GM12878 (cell line): ENCODE results near the gene PLS1. TPM values are rescaled to one million over a fixed set of nuclear protein-coding genes. Genes with fewer than 3 reads are reported as not detected.

ENCODE experiments used
- ATAC-seq: fragments of 200-7000 bp; cut with Tn5 transposase; 3 replicates; pipeline ENCODE4 v1.9.1; 2020; ENCODE audit warnings: mild to moderate bottlenecking, moderate library complexity
- BruUV-seq: library from RNA; stranded (reverse); fragments of 400-500 nt; replicated peaks from 2 replicates; lab custom pipeline; 2021; lab: Mats Ljungman, UMichigan
- CTCF ChIA-PET: fragments of 300-600 bp; sonication (Branson Sonifier 250); formaldehyde crosslinking; extraction: SDS; loops from one replicate; lab custom pipeline; 2021; ENCODE audit warnings: inconsistent platforms; lab: Yijun Ruan, JAX
- POLR2A ChIA-PET: fragments of 350-600 bp; formaldehyde crosslinking; extraction: SDS; loops from one replicate; lab custom pipeline; 2021; ENCODE audit warnings: inconsistent platforms; lab: Charles Lee
- RAD21 ChIA-PET: fragments of 300-600 bp; sonication (Branson Sonifier 250); formaldehyde crosslinking; loops from one replicate; lab custom pipeline; 2023; ENCODE audit warnings: antibody characterized with exemption; ENCODE audit not compliant: unreplicated experiment; lab: Charles Lee
- SMC1A ChIA-PET: fragments of 300-600 bp; sonication (Branson Sonifier 250); formaldehyde crosslinking; loops from one replicate; lab custom pipeline; 2023; ENCODE audit not compliant: unreplicated experiment, uncharacterized antibody; lab: Charles Lee
- DNase-seq: peaks from one replicate; pipeline ENCODE4 v3.0.0-alpha.2; 2011; ENCODE audit warnings: low read depth, low spot score
- FAIRE-seq: peaks from 3 replicates; lab custom pipeline; 2011; peaks lifted over from hg19 to GRCh38; lab: Jason Lieb, UNC
- H2AFZ ChIP-seq: 2 replicates; pipeline ENCODE4 v1.6.0; 2011; ENCODE audit warnings: low read depth, low read length, control low read depth; ENCODE audit not compliant: control insufficient read depth
- H3K27ac ChIP-seq: 2 replicates; pipeline ENCODE4 v1.5.1; 2011; ENCODE audit warnings: control low read depth; ENCODE audit not compliant: control insufficient read depth, insufficient read depth
- H3K27me3 ChIP-seq, 2 experiments: replicated peaks in 1 of 2; 2 replicates each; pipeline versions ENCODE4 v1.6.0 to v1.6.1; 2011; ENCODE audit warnings: low read length in 1 of 2; ENCODE audit not compliant: control insufficient read depth in 2 of 2, insufficient read depth in 2 of 2
- H3K36me3 ChIP-seq, 2 experiments: 2 replicates each; pipeline ENCODE4 v1.5.1; 2011; ENCODE audit warnings: low read length in 1 of 2; ENCODE audit not compliant: control insufficient read depth in 2 of 2, insufficient read depth in 2 of 2
- H3K4me1 ChIP-seq: 2 replicates; pipeline ENCODE4 v1.6.1; 2011; ENCODE audit warnings: mild to moderate bottlenecking, low read length, moderate library complexity, mixed read lengths; ENCODE audit not compliant: control insufficient read depth, insufficient read depth
- H3K4me2 ChIP-seq: 2 replicates; pipeline ENCODE4 v1.6.0; 2011; ENCODE audit warnings: control low read depth; ENCODE audit not compliant: control insufficient read depth, insufficient read depth
- H3K4me3 ChIP-seq: fragments of 200-600 bp; sonication (generic); 2 replicates; pipeline ENCODE4 v1.5.1; 2016
- H3K79me2 ChIP-seq: 2 replicates; pipeline ENCODE4 v1.6.0; 2011; ENCODE audit warnings: low read length; ENCODE audit not compliant: control insufficient read depth, insufficient read depth
- H3K9ac ChIP-seq: 2 replicates; pipeline ENCODE4 v1.8.0; 2011; ENCODE audit warnings: low read length, control low read depth, mixed read lengths; ENCODE audit not compliant: control insufficient read depth, insufficient read depth
- H3K9me3 ChIP-seq: replicated peaks from 3 replicates; pipeline ENCODE4 v1.5.1; 2011; ENCODE audit warnings: mild to moderate bottlenecking, low read length; ENCODE audit not compliant: control insufficient read depth, insufficient read depth
- H4K20me1 ChIP-seq: 2 replicates; pipeline ENCODE4 v1.6.0; 2011; ENCODE audit not compliant: control insufficient read depth, insufficient read depth
- BCL11A ChIP-seq: IDR thresholded peaks from 2 replicates; pipeline ENCODE4 v1.6.1; 2011; ENCODE audit warnings: low read depth, low read length
- BRCA1 ChIP-seq: IDR thresholded peaks from 2 replicates; pipeline ENCODE4 v1.6.1; 2011; ENCODE audit warnings: low read depth, low read length, improper control_type of control experiment
- CBX5 ChIP-seq: sonication (generic); IDR thresholded peaks from 2 replicates; pipeline ENCODE4 v1.6.1; 2016; ENCODE audit warnings: low read depth, moderate library complexity, mild to moderate bottlenecking, inconsistent platforms
- CREB1 ChIP-seq: IDR thresholded peaks from 2 replicates; pipeline ENCODE4 v1.6.1; 2012; ENCODE audit warnings: low read depth, mild to moderate bottlenecking, inconsistent platforms
- EZH2 ChIP-seq: IDR thresholded peaks from 2 replicates; pipeline ENCODE4 v1.6.1; 2012; ENCODE audit warnings: low read depth, mild to moderate bottlenecking, control low read depth, inconsistent platforms, low read length, borderline replicate concordance; ENCODE audit not compliant: control insufficient read depth
- FOS ChIP-seq: IDR thresholded peaks from 3 replicates; pipeline ENCODE4 v1.6.1; 2011; ENCODE audit warnings: borderline replicate concordance; ENCODE audit not compliant: insufficient read length; ENCODE audit errors: extremely low read depth
- MXI1 ChIP-seq: fragments of 150-350 bp; IDR thresholded peaks from 2 replicates; pipeline ENCODE4 v1.6.1; 2011; ENCODE audit warnings: low read depth, mild to moderate bottlenecking, inconsistent platforms, low read length, improper control_type of control experiment
- PML ChIP-seq: IDR thresholded peaks from 2 replicates; pipeline ENCODE4 v1.6.1; 2012; ENCODE audit warnings: low read length, inconsistent platforms
- POU2F2 ChIP-seq: IDR thresholded peaks from 3 replicates; pipeline ENCODE4 v1.6.1; 2011; ENCODE audit warnings: low read depth, mild to moderate bottlenecking, low read length, borderline replicate concordance
- RCOR1 ChIP-seq: conservative IDR thresholded peaks from 2 replicates; pipeline ENCODE4 v1.6.1; 2012; ENCODE audit warnings: low read depth, low read length, improper control_type of control experiment
- SIN3A ChIP-seq: IDR thresholded peaks from 2 replicates; pipeline ENCODE4 v1.6.1; 2012; ENCODE audit warnings: low read depth, low read length, improper control_type of control experiment
- SMAD1 ChIP-seq: fragments of 450-650 bp; IDR thresholded peaks from 2 replicates; pipeline ENCODE4 v1.6.1; 2018; ENCODE audit warnings: mild to moderate bottlenecking, low read depth; ENCODE audit not compliant: partially characterized antibody
- SPI1 ChIP-seq: IDR thresholded peaks from 2 replicates; pipeline ENCODE4 v1.6.1; 2011; ENCODE audit warnings: low read depth, mild to moderate bottlenecking, low read length, moderate library complexity, borderline replicate concordance; ENCODE audit not compliant: insufficient read depth
- SREBF1 ChIP-seq: IDR thresholded peaks from 2 replicates; pipeline ENCODE4 v1.6.1; 2012; ENCODE audit warnings: mild to moderate bottlenecking, low read length
- ZNF24 ChIP-seq: fragments of 450-650 bp; IDR thresholded peaks from 2 replicates; pipeline ENCODE4 v1.6.1; 2017; ENCODE audit warnings: antibody characterized with exemption, mild to moderate bottlenecking
- ZNF622 ChIP-seq: fragments of 450-650 bp; IDR thresholded peaks from 2 replicates; pipeline ENCODE4 v1.6.1; 2017; ENCODE audit warnings: mild to moderate bottlenecking, inconsistent platforms
- WGBS: methylation state at CpG from one replicate; pipeline ENCODE4 v1.1.6; 2016; ENCODE audit warnings: low lambda C conversion rate; ENCODE audit not compliant: insufficient replicate concordance, insufficient coverage; ENCODE audit errors: missing lambda C conversion rate; 5-methylcytosine and 5-hydroxymethylcytosine counted together
- in situ Hi-C: fragments of 300-500 bp; cut with MboI; formaldehyde crosslinking; loops from 9 replicates; pipeline ENCODE4 v1.14.3; 2018; ENCODE audit warnings: mixed read lengths
- intact Hi-C: fragments of 100-400 bp; cut with micrococcal nuclease; formaldehyde crosslinking; loops from one replicate; pipeline ENCODE4 v1.14.2; 2022; ENCODE audit not compliant: unreplicated experiment
- polyA plus RNA-seq, 11 experiments: library from polyadenylated mRNA; depleted of rRNA in 4 of 11; unstranded in 6 of 11; stranded (reverse) in 5 of 11; fragments of >200 nt; fragmentation: Nextera tagmentation in 4 of 11; fragmentation: Illumina TruSeq in 1 of 11; extraction: Ambion mirVana in 4 of 11; extraction: Trizol in 1 of 11; gene quantifications; 1 replicate in 1 of 11; 2 replicates in 10 of 11; pipeline versions ENCODE4 v1.2.1 to v1.2.3, GENCODE V29; 2011 to 2016; ENCODE audit warnings: inconsistent platforms in 2 of 11, missing spikeins in 2 of 11, low read depth in 1 of 11
- total RNA-seq, 4 experiments: library from RNA; depleted of rRNA in 3 of 4; stranded (reverse); fragments of >200 nt in 3 of 4; fragmentation: Illumina TruSeq in 1 of 4; extraction: Trizol in 1 of 4; gene quantifications; 2 replicates each; pipeline versions ENCODE4 v1.2.1 to v1.2.3, GENCODE V29; 2013 to 2021
- TF ChIP-seq, protein P1 (sequence below): fragments of 450-650 bp; IDR thresholded peaks from 2 replicates; pipeline ENCODE4 v1.6.1; 2016; ENCODE audit warnings: mild to moderate bottlenecking
- TF ChIP-seq, protein P2 (sequence below): IDR thresholded peaks from 2 replicates; pipeline ENCODE4 v1.6.1; 2012; ENCODE audit warnings: low read length, inconsistent platforms

The PLS1 gene
- total and polyA plus RNA-seq, 10 of the 15 experiments (the other 5 are each of a cell fraction or from before 2014, with no cell fraction given) = 0.59 to 11.7 (median 1.7) TPM

DNA sequence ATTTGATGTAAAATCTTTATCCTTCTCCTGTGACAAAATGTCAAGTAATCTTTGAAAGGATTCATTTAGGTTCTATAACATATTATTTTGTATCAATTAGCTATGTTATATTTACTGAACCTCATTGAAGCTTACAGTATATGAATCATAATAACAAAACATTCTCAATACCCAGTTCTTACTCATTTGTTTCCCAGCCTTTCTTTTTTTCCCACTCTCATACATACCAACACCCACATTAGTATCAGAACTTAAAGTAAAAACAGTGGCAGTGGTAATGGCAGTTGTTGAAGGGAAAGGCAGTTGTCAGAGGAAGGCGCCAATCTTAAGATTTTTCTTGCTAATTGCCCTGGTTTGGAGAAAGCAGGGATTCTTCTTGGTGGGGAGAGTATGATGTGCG, 94.4 kb downstream of the PLS1 start:
- Histone ChIP-seq H3K4me1 (no peaks in the 10 kb centered on the region), H3K4me3 (no peak overlapping the region), H2AFZ (no peak overlapping the region), H3K9me3 (no peaks in the 10 kb centered on the region), H3K36me3 (no peaks in the 10 kb centered on the region), H3K27me3 (no peaks in the 10 kb centered on the region), H4K20me1 (no peaks in the 10 kb centered on the region), H3K79me2 (no peaks in the 10 kb centered on the region), H3K9ac (no peak overlapping the region), H3K4me2 (no peak overlapping the region), H3K27ac (no peak overlapping the region)
- ATAC-seq = no peak
- ChIA-PET CTCF (no interaction called here), RAD21 (no interaction called here), POLR2A (no interaction called here), SMC1A (no interaction called here)
- DNase-seq = no peak
- in situ Hi-C loops (no loop called here), intact Hi-C loops (no loop called here)
- TF ChIP-seq CBX5 = no peak
- TF ChIP-seq CREB1 = no peak
- no peak for TF ChIP-seq ZNF24
- no peak for TF ChIP-seq SREBF1
- WGBS = 20% methylated on average over 2 of the region's 2 CpGs
- FAIRE-seq = no peak
- no TSS peak for BruUV-seq

DNA sequence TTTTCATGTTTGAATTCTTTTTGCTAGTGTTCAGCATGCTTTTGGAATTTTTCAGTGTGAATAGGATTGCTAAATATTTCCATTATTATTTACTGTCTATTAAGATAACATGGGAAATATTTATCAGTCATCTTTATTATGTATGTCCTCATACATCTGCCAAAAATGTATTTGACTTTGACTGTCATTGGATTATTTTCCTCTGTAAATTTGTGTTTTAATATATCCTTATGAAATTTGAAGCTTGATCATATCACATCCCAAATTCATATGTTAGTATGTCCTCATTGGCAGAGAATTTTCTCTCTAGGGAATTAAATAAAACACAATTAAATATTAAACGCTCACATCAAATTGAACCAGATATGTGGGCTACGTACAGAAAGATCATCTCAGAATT, 95.3 kb downstream of the PLS1 start:
- DNase-seq (no peak), FAIRE-seq (no peak), ATAC-seq (no peak)
- in situ Hi-C loops = no loop called here
- WGBS = 74% methylated on average over 2 of the region's 2 CpGs
- no peak overlapping the region for H3K9ac ChIP-seq
- POLR2A ChIA-PET = no interaction called here
- no peak overlapping the region for H3K4me3 ChIP-seq
- SMC1A ChIA-PET = no interaction called here
- H3K9me3 ChIP-seq = no peaks in the 10 kb centered on the region
- no peaks in the 10 kb centered on the region for H3K79me2 ChIP-seq
- RAD21 ChIA-PET = no interaction called here
- CTCF ChIA-PET = no interaction called here
- H4K20me1 ChIP-seq = no peaks in the 10 kb centered on the region
- no peaks in the 10 kb centered on the region for H3K36me3 ChIP-seq
- H3K27ac ChIP-seq = no peak overlapping the region
- no peak overlapping the region for H3K4me2 ChIP-seq
- intact Hi-C loops = no loop called here
- H3K27me3 ChIP-seq = no peaks in the 10 kb centered on the region
- no TSS peak for BruUV-seq
- H3K4me1 ChIP-seq = no peaks in the 10 kb centered on the region
- no peak for TF ChIP-seq MXI1
- TF ChIP-seq EZH2 = no peak
- no peak for TF ChIP-seq PML
- no peak for TF ChIP-seq ZNF622
- TF ChIP-seq, protein P1, sequence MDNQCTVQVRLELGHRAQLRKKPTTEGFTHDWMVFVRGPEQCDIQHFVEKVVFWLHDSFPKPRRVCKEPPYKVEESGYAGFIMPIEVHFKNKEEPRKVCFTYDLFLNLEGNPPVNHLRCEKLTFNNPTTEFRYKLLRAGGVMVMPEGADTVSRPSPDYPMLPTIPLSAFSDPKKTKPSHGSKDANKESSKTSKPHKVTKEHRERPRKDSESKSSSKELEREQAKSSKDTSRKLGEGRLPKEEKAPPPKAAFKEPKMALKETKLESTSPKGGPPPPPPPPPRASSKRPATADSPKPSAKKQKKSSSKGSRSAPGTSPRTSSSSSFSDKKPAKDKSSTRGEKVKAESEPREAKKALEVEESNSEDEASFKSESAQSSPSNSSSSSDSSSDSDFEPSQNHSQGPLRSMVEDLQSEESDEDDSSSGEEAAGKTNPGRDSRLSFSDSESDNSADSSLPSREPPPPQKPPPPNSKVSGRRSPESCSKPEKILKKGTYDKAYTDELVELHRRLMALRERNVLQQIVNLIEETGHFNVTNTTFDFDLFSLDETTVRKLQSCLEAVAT = no peak
- no peak for TF ChIP-seq SIN3A
- TF ChIP-seq BCL11A = no peak
- no peak for TF ChIP-seq POU2F2
- TF ChIP-seq BRCA1 = no peak
- no peak for TF ChIP-seq SMAD1
- TF ChIP-seq, protein P2, sequence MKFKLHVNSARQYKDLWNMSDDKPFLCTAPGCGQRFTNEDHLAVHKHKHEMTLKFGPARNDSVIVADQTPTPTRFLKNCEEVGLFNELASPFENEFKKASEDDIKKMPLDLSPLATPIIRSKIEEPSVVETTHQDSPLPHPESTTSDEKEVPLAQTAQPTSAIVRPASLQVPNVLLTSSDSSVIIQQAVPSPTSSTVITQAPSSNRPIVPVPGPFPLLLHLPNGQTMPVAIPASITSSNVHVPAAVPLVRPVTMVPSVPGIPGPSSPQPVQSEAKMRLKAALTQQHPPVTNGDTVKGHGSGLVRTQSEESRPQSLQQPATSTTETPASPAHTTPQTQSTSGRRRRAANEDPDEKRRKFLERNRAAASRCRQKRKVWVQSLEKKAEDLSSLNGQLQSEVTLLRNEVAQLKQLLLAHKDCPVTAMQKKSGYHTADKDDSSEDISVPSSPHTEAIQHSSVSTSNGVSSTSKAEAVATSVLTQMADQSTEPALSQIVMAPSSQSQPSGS = no peak
- no peak for TF ChIP-seq RCOR1
- TF ChIP-seq SPI1 = no peak
- no peak for TF ChIP-seq FOS
- H2AFZ ChIP-seq = no peak overlapping the region
